GM19372 (cell line): ENCODE data around the gene ELMOD3.
"Not testable (repeated sequence)": the region's sequence is repeated elsewhere in the genome, so short reads cannot be mapped to it uniquely, and the experiment has no call there.

ENCODE experiments used
- ATAC-seq: cut with Tn5 transposase; IDR thresholded peaks from one replicate; pipeline ENCODE4 v1.9.1; 2021; ENCODE audit warnings: mild to moderate bottlenecking, low read depth, moderate library complexity; ENCODE audit not compliant: unreplicated experiment

Gene ELMOD3

GRCh38 chr2:85438201-85439024, 83.8 kb downstream of the ELMOD3 start:
- ATAC-seq: no peak

GRCh38 chr2:85439025-85439472, 84.5 kb downstream of the ELMOD3 start:
- no peak for ATAC-seq

- not testable (repeated sequence) for ATAC-seq
Observed at GRCh38 chr2:85439569-85439968, 85.0 kb downstream of the ELMOD3 start.

- ATAC-seq: no peak
Observed at GRCh38 chr2:85439986-85440385, 85.4 kb downstream of the ELMOD3 start.

- ATAC-seq: no peak
Observed at GRCh38 chr2:85440729-85441128, 86.2 kb downstream of the ELMOD3 start.
